ENCODE results near the gene SLC24A3. TPM values are rescaled to one million over a fixed set of nuclear protein-coding genes. Genes with fewer than 3 reads are reported as not detected.

Gene SLC24A3
- total and polyA plus RNA-seq, 2 of the 13 experiments (the other 11 are each of a cell fraction or from before 2014, with no cell fraction given), result not detected

GRCh38 chr20:19552221-19553180 lies 340.1 kb downstream of the SLC24A3 start:
- in situ Hi-C loops (cut with HindIII; ENCODE audit: extremely low pct_ligation_motif_present, low pct_unique_long_range_greater_than_20kb) (no loop called here), intact Hi-C loops (cut with micrococcal nuclease; ENCODE audit: unreplicated experiment) (no loop called here)
- Histone ChIP-seq H3K4me3 (replicated peaks in 1 of 3; ENCODE audit: insufficient read depth in 1 of 3, low read depth in 2 of 3, low read length in 3 of 3) (no peak overlapping the region), H3K9me3 (ENCODE audit: low read length) (no peaks in the 10 kb centered on the region), H3K27ac (ENCODE audit: extremely low read length, insufficient read depth, low read length) (no peak overlapping the region), H3K4me2 (ENCODE audit: low read depth, low read length) (no peak overlapping the region), H3K36me3 (replicated peaks in 1 of 2; ENCODE audit: control insufficient read depth in 1 of 2, insufficient read depth in 2 of 2, low read length in 2 of 2) (no peaks in the 10 kb centered on the region), H3K4me1 (ENCODE audit: insufficient read depth, low read length) (no peaks in the 10 kb centered on the region), H3K9ac (ENCODE audit: insufficient read depth, low read depth, low read length) (no peak overlapping the region), H3K27me3 (ENCODE audit: control insufficient read depth in 1 of 2, insufficient read depth in 2 of 2, low read length in 2 of 2) (peaks cover 0 to 7% of the 10 kb centered on the region in 2 experiments; a peak in 1 of 5 replicates), H3K79me2 (ENCODE audit: insufficient read depth, low read length) (no peaks in the 10 kb centered on the region), H2AFZ (ENCODE audit: low read length) (no peak overlapping the region), H4K20me1 (ENCODE audit: insufficient read depth, low read length) (no peaks in the 10 kb centered on the region)
- TF ChIP-seq SSRP1 (CRISPR knock-in tag; IDR thresholded peaks at IDR 0.05) (no peak), PCBP1 (IDR thresholded peaks at IDR 0.05; ENCODE audit: borderline replicate concordance, low read depth, low read length) (peak; percentile 52; the same call in 1 of the 2 replicates), KDM2A (CRISPR knock-in tag; IDR thresholded peaks at IDR 0.05; ENCODE audit: borderline replicate concordance, low read depth) (no peak), HNRNPK (IDR thresholded peaks at IDR 0.05; ENCODE audit: low read depth, low read length, poor library complexity, severe bottlenecking) (peak; percentile 78), MAFK (conservative IDR thresholded peaks at IDR 0.05 in 1 of 2, IDR thresholded peaks at IDR 0.05 in 1 of 2; ENCODE audit: low read length in 2 of 2) (peak; percentile 60 to 62), MAFF (IDR thresholded peaks at IDR 0.05; ENCODE audit: low read depth, low read length) (peak; percentile 46; the same call in 1 of the 2 replicates), ZNF615 (CRISPR knock-in tag; IDR thresholded peaks at IDR 0.05; ENCODE audit: borderline replicate concordance) (no peak)
- no TSS peak for BruUV-seq (replicated peaks)
- FAIRE-seq (no peak), ATAC-seq (peak; percentile 89), DNase-seq (ENCODE audit: low spot score) (peak; percentile 12)
- ChIA-PET POLR2A (no interaction called here), CTCF (ENCODE audit: low intra/inter-chr PET ratio, low total read pairs) (no interaction called here)
- 23% methylated on average over 9 of the region's 9 CpGs for WGBS (ENCODE audit: low lambda C conversion rate)

GRCh38 chr20:19554666-19555065 lies 342.2 kb downstream of the SLC24A3 start:
- no peaks in the 10 kb centered on the region for H3K4me1 ChIP-seq (ENCODE audit: insufficient read depth, low read length)
- intact Hi-C loops (cut with micrococcal nuclease; ENCODE audit: unreplicated experiment), result no loop called here
- H3K4me2 ChIP-seq (ENCODE audit: low read depth, low read length), result no peak overlapping the region
- BruUV-seq (replicated peaks), result no TSS peak
- no peak overlapping the region for H2AFZ ChIP-seq (ENCODE audit: low read length)
- H3K4me3 ChIP-seq (replicated peaks in 1 of 3; ENCODE audit: insufficient read depth in 1 of 3, low read depth in 2 of 3, low read length in 3 of 3), result no peak overlapping the region
- ATAC-seq (no peak), FAIRE-seq (no peak), DNase-seq (ENCODE audit: low spot score) (no peak)
- peaks cover 0 to 7% of the 10 kb centered on the region in 2 experiments; a peak in 1 of 5 replicates for H3K27me3 ChIP-seq (ENCODE audit: control insufficient read depth in 1 of 2, insufficient read depth in 2 of 2, low read length in 2 of 2)
- H3K9ac ChIP-seq (ENCODE audit: insufficient read depth, low read depth, low read length), result no peak overlapping the region
- H3K27ac ChIP-seq (ENCODE audit: extremely low read length, insufficient read depth, low read length), result no peak overlapping the region
- H3K79me2 ChIP-seq (ENCODE audit: insufficient read depth, low read length), result no peaks in the 10 kb centered on the region
- WGBS (ENCODE audit: low lambda C conversion rate), result 19% methylated on average over 1 of the region's 1 CpG
- in situ Hi-C loops (cut with HindIII; ENCODE audit: extremely low pct_ligation_motif_present, low pct_unique_long_range_greater_than_20kb), result no loop called here
- TF ChIP-seq NR3C1 (CRISPR knock-in tag; IDR thresholded peaks at IDR 0.05) (no peak), ZNF34 (CRISPR knock-in tag; IDR thresholded peaks at IDR 0.05; ENCODE audit: borderline replicate concordance) (no peak), ZNF317 (CRISPR knock-in tag; IDR thresholded peaks at IDR 0.05) (no peak), ZFYVE20 (CRISPR knock-in tag; IDR thresholded peaks at IDR 0.05; ENCODE audit: borderline replicate concordance, low read depth) (no peak)
- H4K20me1 ChIP-seq (ENCODE audit: insufficient read depth, low read length), result no peaks in the 10 kb centered on the region
- ChIA-PET POLR2A (no interaction called here), CTCF (ENCODE audit: low intra/inter-chr PET ratio, low total read pairs) (no interaction called here)
- H3K36me3 ChIP-seq (replicated peaks in 1 of 2; ENCODE audit: control insufficient read depth in 1 of 2, insufficient read depth in 2 of 2, low read length in 2 of 2), result no peaks in the 10 kb centered on the region
- H3K9me3 ChIP-seq (ENCODE audit: low read length), result no peaks in the 10 kb centered on the region
